Measurements from ENCODE around the gene HCFC1.
A peak's percentile ranks its signal among the peaks of the same experiment; 100 is the strongest.

The HCFC1 gene

GRCh38 chrX:153973127-153974002 lies 1.7 kb upstream of the HCFC1 start:
- DNase-seq, result peak; percentile 15

GRCh38 chrX:153972368-153973126 lies 929 bp upstream of the HCFC1 start, which contains the start of gene TMEM187:
TSS of gene TMEM187 (plus strand) at chrX:153972754. CDS start at chrX:153982063, 9,309 bp downstream.
- peak; percentile 94 for DNase-seq

GRCh38 chrX:153971124-153971449 lies 531 bp downstream of the HCFC1 start:
- peak; percentile 90 for DNase-seq

GRCh38 chrX:153970357-153971123 lies 1.1 kb downstream of the HCFC1 start:
- peak; percentile 87 for DNase-seq

- no peak for DNase-seq
These were observed 1.7 kb downstream of the HCFC1 start for GRCh38 chrX:153969904-153970356.

- DNase-seq, result peak; percentile 34
These were observed 2.3 kb downstream of the HCFC1 start for GRCh38 chrX:153969125-153969903.

GRCh38 chrX:153968754-153969124 lies 2.9 kb downstream of the HCFC1 start:
- peak; percentile 89 for DNase-seq

- no peak for DNase-seq
These were observed 3.4 kb downstream of the HCFC1 start for GRCh38 chrX:153968255-153968654.

- peak; percentile 57 for DNase-seq
These were observed 3.9 kb downstream of the HCFC1 start for GRCh38 chrX:153967536-153968224.

- peak; percentile 58 for DNase-seq
These were observed 4.6 kb downstream of the HCFC1 start for GRCh38 chrX:153966841-153967535.

- peak; percentile 69 for DNase-seq
These were observed 5.3 kb downstream of the HCFC1 start for GRCh38 chrX:153966283-153966688.

GRCh38 chrX:153965406-153965805 lies 6.2 kb downstream of the HCFC1 start:
- DNase-seq, result no peak

- DNase-seq, result no peak
These were observed 7.5 kb downstream of the HCFC1 start for GRCh38 chrX:153964105-153964504.

GRCh38 chrX:153963546-153963945 lies 8.1 kb downstream of the HCFC1 start:
- DNase-seq, result no peak

GRCh38 chrX:153961292-153961691 lies 10.3 kb downstream of the HCFC1 start:
- no peak for DNase-seq

- DNase-seq, result no peak
These were observed 10.8 kb downstream of the HCFC1 start for GRCh38 chrX:153960786-153961185.

- no peak for DNase-seq
These were observed 11.5 kb downstream of the HCFC1 start for GRCh38 chrX:153960077-153960476.

GRCh38 chrX:153959649-153960048 lies 12.0 kb downstream of the HCFC1 start:
- no peak for DNase-seq

- no peak for DNase-seq
These were observed 13.0 kb downstream of the HCFC1 start for GRCh38 chrX:153958605-153959004.

- DNase-seq, result no peak
These were observed 14.4 kb downstream of the HCFC1 start for GRCh38 chrX:153957224-153957623.

Measured in RPMI8226 (cell line).